Activated CD4-positive, alpha-beta T cell treated with anti-CD3 and anti-CD28 coated beads for 36 hours (primary cell): ENCODE results near the gene RAF1. TPM values are rescaled to one million over a fixed set of nuclear protein-coding genes. Genes with fewer than 3 reads are reported as not detected.

Source experiments
- ATAC-seq: fragments of 200-7000 bp; cut with Tn5 transposase; one replicate; pipeline ENCODE4 v1.10.0; 2021; ENCODE audit warnings: mild to moderate bottlenecking, moderate library complexity
- CTCF ChIA-PET: fragments of 350-600 bp; sonication (Branson Sonifier 250); formaldehyde crosslinking; loops from one replicate; lab custom pipeline; 2021; ENCODE audit warnings: antibody characterized with exemption; lab: Charles Lee
- POLR2A ChIA-PET: fragments of 350-600 bp; sonication (Branson Sonifier 250); formaldehyde crosslinking; loops from one replicate; lab custom pipeline; 2021; ENCODE audit warnings: antibody characterized with exemption, inconsistent platforms; lab: Charles Lee
- DNase-seq: peaks from one replicate; pipeline ENCODE4 v3.0.0-alpha.2; 2020
- H3K27ac Mint-ChIP-seq: one replicate; pipeline ENCODE4 v1.8.0; 2021; ENCODE audit warnings: mixed read lengths
- H3K27me3 Mint-ChIP-seq: one replicate; pipeline ENCODE4 v1.8.0; 2021; ENCODE audit warnings: mixed read lengths
- H3K36me3 Mint-ChIP-seq: one replicate; pipeline ENCODE4 v1.8.0; 2021; ENCODE audit warnings: low read depth, mixed read lengths
- H3K4me1 Mint-ChIP-seq: one replicate; pipeline ENCODE4 v1.8.0; 2021; ENCODE audit warnings: mixed read lengths
- H3K4me3 Mint-ChIP-seq: one replicate; pipeline ENCODE4 v1.8.0; 2021; ENCODE audit warnings: mild to moderate bottlenecking, moderate library complexity, mixed read lengths
- H3K9me3 Mint-ChIP-seq: one replicate; pipeline ENCODE4 v1.8.0; 2021; ENCODE audit warnings: low read depth, mixed read lengths
- intact Hi-C, 2 experiments: fragments of 100-400 bp; cut with DNase I in 1 of 2; cut with micrococcal nuclease in 1 of 2; formaldehyde crosslinking; loops; one replicate each; pipeline versions ENCODE4 v1.14.2 to v1.15.1; 2022 to 2024; cut with DNase I, micrococcal nuclease
- total RNA-seq, 2 experiments: library from RNA; stranded (reverse); gene quantifications; one replicate each; pipeline ENCODE4 v1.2.3, GENCODE V29; 2021

Gene RAF1
- total RNA-seq, 2 experiments from 2014 or later: 66.8 to 74.7 TPM

DNA sequence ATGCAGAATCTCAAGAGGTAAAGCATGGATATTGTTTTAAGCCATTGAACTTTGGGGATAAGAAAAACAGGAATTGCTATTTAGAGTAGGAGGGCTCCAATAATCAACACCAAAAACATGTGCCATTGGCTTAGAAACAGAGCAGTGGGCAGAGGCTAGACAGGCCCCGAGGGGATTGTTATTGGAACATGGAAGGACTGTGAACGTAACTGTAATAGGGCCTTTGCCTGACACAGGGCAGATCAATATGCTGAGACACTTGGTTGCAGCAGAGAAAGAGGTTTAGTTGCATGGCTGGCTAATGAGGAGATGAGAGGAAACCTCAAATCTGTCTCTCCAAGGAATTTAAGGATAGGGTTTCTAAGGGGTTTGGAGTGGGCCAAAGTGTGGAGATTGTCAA, 36.9 kb upstream of the RAF1 start:
- intact Hi-C loops: no loop called here
- CTCF ChIA-PET: interaction anchor here (0.5 to 0.8 kb wide), 2 partner anchors 147 to 288 kb away, joined by 3 to 4 read pairs; no protein-coding TSS in a partner anchor

DNA sequence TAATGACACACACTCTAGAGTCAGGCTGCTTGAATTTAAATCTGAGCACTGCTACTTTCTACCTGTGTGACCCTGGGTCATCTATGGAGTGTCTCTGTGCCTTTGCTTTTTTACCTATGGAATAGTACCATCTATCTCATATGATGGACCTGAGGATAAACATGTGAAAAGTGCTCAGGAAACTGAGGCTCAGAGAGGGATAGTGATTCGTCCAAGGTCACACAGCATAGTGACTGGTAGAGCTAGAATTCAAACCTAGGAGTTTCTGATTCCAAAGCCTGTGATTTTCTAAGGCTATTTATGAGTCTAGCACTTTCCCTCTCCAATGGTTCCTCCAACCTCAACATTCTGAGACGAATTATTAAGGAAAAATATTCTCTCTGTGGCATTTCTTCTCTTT, 32.0 kb upstream of the RAF1 start:
- Mint-ChIP-seq H3K9me3 (no peaks in the 10 kb centered on the region), H3K36me3 (no peaks in the 10 kb centered on the region), H3K4me3 (no peak overlapping the region), H3K27ac (no peak overlapping the region), H3K4me1 (no peaks in the 10 kb centered on the region), H3K27me3 (no peaks in the 10 kb centered on the region)
- DNase-seq (no peak), ATAC-seq (no peak)
- intact Hi-C loops: no loop called here
- POLR2A ChIA-PET: interaction anchor here (0.6 kb wide), 1 partner anchor 143 kb away, joined by 3 read pairs; no protein-coding TSS in a partner anchor
- CTCF ChIA-PET: interaction anchor here (0.8 to 1.3 kb wide), 2 partner anchors 11 to 61 kb away, joined by 4 to 6 read pairs; no protein-coding TSS in a partner anchor

More for the DNA sequence above, 36.9 kb upstream of the RAF1 start:
- no peaks in the 10 kb centered on the region for H3K9me3 Mint-ChIP-seq
- no peaks in the 10 kb centered on the region for H3K36me3 Mint-ChIP-seq
- H3K4me3 Mint-ChIP-seq: no peak overlapping the region
- no peaks in the 10 kb centered on the region for H3K4me1 Mint-ChIP-seq
- no peaks in the 10 kb centered on the region for H3K27me3 Mint-ChIP-seq
- ATAC-seq: no peak
- no peak overlapping the region for H3K27ac Mint-ChIP-seq
- no peak for DNase-seq
- POLR2A ChIA-PET: interaction anchor here (0.7 kb wide), 1 partner anchor 194 kb away, joined by 4 read pairs; no protein-coding TSS in a partner anchor

DNA sequence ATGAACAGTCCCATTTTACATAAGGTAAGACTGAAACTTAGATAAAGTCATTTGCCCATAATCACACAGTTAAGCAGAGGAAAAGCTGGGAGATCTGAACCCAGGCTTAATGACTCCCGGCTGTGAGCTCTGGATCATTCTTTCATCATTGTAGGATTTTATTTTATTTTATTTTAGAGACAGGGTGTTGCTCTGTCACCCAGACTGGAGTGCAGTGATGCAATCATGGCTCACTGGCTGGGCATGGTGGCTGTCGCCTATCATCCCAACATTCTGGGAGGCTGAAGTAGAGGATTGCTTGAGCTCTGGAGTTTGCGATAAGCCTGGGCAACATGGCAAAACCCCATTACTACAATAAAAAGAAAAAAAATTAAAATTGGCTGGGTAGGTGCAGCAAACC, 31.2 kb upstream of the RAF1 start:
- CTCF ChIA-PET: interaction anchor here (0.6 to 0.7 kb wide), 2 partner anchors 12 to 150 kb away, joined by 3 read pairs; no protein-coding TSS in a partner anchor

DNA sequence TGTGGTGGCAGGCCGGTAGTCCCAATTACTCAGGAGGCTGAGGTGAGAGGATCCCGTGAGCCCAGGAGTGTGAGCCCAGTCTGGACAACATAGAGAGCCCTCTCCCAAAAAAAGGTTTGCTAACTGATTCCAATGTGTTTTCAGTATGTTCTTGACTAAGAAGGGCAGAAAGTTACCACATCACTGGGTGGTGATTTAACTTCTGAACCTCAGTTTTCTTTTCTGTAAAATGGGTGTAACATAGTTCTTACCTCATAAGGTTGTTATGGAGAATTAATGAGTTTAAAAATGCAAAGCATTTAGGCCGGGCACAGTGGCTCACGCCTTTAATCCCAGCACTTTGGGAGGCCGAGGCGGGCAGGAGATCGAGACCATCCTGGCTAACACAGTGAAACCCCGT, 28.5 kb upstream of the RAF1 start:
- intact Hi-C loops: no loop called here
- H3K27ac Mint-ChIP-seq: no peak overlapping the region
- no peaks in the 10 kb centered on the region for H3K36me3 Mint-ChIP-seq
- H3K27me3 Mint-ChIP-seq: no peaks in the 10 kb centered on the region
- no peaks in the 10 kb centered on the region for H3K4me1 Mint-ChIP-seq
- no peak overlapping the region for H3K4me3 Mint-ChIP-seq
- ATAC-seq (no peak), DNase-seq (no peak)
- no peaks in the 10 kb centered on the region for H3K9me3 Mint-ChIP-seq
- ChIA-PET POLR2A (no interaction called here), CTCF (no interaction called here)

More for the DNA sequence above, 31.2 kb upstream of the RAF1 start:
- POLR2A ChIA-PET: no interaction called here
- H3K27ac Mint-ChIP-seq: no peak overlapping the region
- no peak overlapping the region for H3K4me3 Mint-ChIP-seq
- no peaks in the 10 kb centered on the region for H3K4me1 Mint-ChIP-seq
- intact Hi-C loops: no loop called here
- no peaks in the 10 kb centered on the region for H3K36me3 Mint-ChIP-seq
- no peaks in the 10 kb centered on the region for H3K9me3 Mint-ChIP-seq
- no peaks in the 10 kb centered on the region for H3K27me3 Mint-ChIP-seq
- no peak for ATAC-seq
- no peak for DNase-seq

DNA sequence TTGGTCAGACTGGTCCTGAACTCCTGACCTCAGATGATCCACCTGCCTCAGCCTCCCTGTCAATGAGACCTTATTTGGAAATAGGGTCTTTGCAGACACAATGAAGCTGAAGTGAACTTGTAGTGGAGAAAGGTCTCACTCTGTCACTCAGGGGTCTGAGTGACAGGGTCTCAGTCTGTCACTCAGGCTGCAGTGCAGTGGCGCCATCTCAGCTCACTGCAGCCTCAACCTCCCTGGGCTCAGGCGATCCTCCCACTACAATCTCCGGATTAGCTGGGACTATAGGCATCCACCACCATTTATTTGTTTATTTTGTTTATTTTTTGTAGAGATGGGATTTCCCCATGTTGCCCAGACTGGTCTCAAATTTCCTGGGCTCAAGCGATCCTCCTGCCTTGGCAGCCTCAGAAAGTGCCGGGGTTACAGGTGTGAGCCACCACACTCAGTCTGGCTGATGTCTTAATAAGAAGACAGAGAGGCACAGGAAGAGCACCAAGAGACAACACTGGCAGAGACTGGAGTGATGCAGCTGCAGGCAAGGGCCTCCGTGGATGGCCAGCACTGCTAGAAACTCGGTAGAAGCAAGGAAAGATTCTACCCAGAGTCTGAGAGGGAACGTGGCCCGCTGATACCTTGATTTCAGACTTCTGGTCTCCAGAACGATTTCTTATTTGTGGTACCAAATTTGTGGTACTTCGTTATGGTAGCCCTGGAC, 26.2 kb upstream of the RAF1 start:
- no peaks in the 10 kb centered on the region for H3K36me3 Mint-ChIP-seq
- H3K9me3 Mint-ChIP-seq: no peaks in the 10 kb centered on the region
- ATAC-seq: no peak
- no peaks in the 10 kb centered on the region for H3K27me3 Mint-ChIP-seq
- no peak for DNase-seq
- no peak overlapping the region for H3K27ac Mint-ChIP-seq
- ChIA-PET CTCF (no interaction called here), POLR2A (no interaction called here)
- no peaks in the 10 kb centered on the region for H3K4me1 Mint-ChIP-seq
- H3K4me3 Mint-ChIP-seq: no peak overlapping the region
- intact Hi-C loops: no loop called here

DNA sequence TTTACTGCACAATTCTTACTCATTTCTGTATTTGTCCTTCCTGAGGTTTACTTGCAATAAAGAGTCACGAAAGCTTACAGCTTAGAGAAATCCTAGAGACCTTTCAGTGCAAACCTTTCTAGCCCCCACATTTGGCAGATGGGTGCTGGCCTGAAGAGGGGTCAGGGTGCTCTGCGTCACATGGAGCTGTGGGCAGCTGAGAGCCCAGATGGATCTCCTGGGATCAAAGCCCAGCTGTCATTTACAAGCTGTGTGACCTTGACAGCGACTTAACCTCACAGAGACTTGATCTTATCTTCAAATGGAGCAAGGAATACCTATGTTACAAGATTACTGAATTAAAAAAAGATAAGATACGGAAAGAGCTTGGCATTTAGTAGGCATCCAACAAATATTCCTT, 24.0 kb upstream of the RAF1 start:
- ChIA-PET POLR2A (interaction anchor here (0.7 kb wide), 1 partner anchor 57 kb away, joined by 5 read pairs; no protein-coding TSS in a partner anchor), CTCF (interaction anchor here (0.6 to 1.2 kb wide), 3 partner anchors 18 to 52 kb away, joined by 3 read pairs; no protein-coding TSS in a partner anchor)
- H3K9me3 Mint-ChIP-seq: no peaks in the 10 kb centered on the region
- H3K36me3 Mint-ChIP-seq: no peaks in the 10 kb centered on the region
- DNase-seq (no peak), ATAC-seq (no peak)
- no peaks in the 10 kb centered on the region for H3K4me1 Mint-ChIP-seq
- H3K27me3 Mint-ChIP-seq: no peaks in the 10 kb centered on the region
- intact Hi-C loops: no loop called here
- no peak overlapping the region for H3K4me3 Mint-ChIP-seq
- no peak overlapping the region for H3K27ac Mint-ChIP-seq

GRCh38 chr3:12686096-12686495, 22.2 kb upstream of the RAF1 start:
- CTCF ChIA-PET: no interaction called here
- no peaks in the 10 kb centered on the region for H3K27me3 Mint-ChIP-seq
- intact Hi-C loops: no loop called here
- H3K4me1 Mint-ChIP-seq: peaks cover 10% of the 10 kb centered on the region
- DNase-seq (no peak), ATAC-seq (no peak)
- no peak overlapping the region for H3K27ac Mint-ChIP-seq
- H3K9me3 Mint-ChIP-seq: no peaks in the 10 kb centered on the region
- H3K36me3 Mint-ChIP-seq: no peaks in the 10 kb centered on the region
- POLR2A ChIA-PET: interaction anchor here (0.6 kb wide), 1 partner anchor 8 kb away, joined by 7 read pairs; no protein-coding TSS in a partner anchor
- H3K4me3 Mint-ChIP-seq: no peak overlapping the region

DNA sequence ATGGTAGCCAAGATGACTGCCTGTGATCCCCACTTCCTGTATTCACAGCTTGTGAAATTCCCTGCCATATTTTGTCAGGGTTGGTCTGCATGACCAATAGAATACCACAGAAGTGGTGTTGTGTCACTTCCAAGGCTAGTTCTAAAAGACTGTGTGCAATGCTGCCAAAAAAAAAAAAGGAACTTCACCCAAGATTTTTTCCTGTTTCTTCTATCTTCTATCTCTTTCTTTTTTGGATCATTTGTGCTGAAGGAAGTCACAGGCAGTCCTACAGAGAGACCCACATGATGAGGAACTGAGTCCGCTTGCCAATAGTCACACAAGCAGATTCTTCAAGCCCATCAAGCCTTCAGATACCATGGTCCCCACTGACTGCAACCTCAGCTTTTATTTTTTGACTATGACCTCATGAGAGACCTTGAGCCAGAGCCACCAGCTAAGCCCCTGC, 18.1 kb upstream of the RAF1 start:
- no peaks in the 10 kb centered on the region for H3K9me3 Mint-ChIP-seq
- ATAC-seq (peak; percentile 36), DNase-seq (no peak)
- H3K4me3 Mint-ChIP-seq: no peak overlapping the region
- no peaks in the 10 kb centered on the region for H3K27me3 Mint-ChIP-seq
- H3K4me1 Mint-ChIP-seq: peaks cover 10% of the 10 kb centered on the region
- POLR2A ChIA-PET: no interaction called here
- H3K27ac Mint-ChIP-seq: no peak overlapping the region
- intact Hi-C loops: no loop called here
- no peaks in the 10 kb centered on the region for H3K36me3 Mint-ChIP-seq
- CTCF ChIA-PET: no interaction called here

DNA sequence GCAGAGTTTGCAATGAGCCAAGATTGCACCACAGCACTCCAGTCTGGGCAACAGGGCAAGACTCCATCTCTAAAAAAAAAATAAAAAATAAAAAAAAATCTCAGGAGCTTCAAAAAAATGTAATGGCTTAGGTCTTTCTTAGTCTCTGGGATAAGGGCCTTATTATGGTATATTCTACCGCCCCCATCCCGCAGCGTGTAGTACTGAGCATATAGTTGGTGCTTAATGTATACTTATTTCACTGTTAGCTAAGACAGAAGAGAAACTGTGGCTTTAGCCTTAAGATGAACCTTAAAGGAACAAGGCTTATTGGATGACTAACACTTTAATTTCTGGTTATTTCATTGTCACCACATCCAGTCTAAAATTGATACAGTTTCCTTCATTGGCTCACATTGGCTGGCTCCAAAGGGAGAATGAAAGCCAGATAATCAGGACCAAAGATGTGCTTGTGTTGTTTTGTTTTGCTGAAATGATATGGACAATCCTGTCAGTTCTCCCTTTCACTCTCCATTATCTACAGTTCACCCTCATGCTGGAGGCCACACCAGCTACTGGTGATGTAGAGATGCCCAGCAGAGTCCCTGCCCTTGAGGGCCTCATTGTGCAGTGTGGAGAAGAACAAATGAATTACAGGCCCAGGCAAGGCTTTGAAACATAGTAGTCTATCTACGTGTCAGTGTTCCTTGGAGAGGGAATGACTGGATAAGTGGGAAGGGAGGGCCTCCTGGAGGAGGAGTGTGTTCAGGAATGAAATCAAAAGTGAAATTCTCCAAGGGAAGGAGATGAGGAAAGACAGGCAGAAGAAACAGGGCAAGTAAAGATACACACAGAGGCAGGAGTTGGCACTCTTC, 17.4 kb upstream of the RAF1 start:
- ChIA-PET CTCF (no interaction called here), POLR2A (no interaction called here)
- ATAC-seq (no peak), DNase-seq (no peak)
- peaks cover 10% of the 10 kb centered on the region for H3K4me1 Mint-ChIP-seq
- intact Hi-C loops: no loop called here
- no peaks in the 10 kb centered on the region for H3K9me3 Mint-ChIP-seq
- no peaks in the 10 kb centered on the region for H3K27me3 Mint-ChIP-seq
- no peaks in the 10 kb centered on the region for H3K36me3 Mint-ChIP-seq
- no peak overlapping the region for H3K4me3 Mint-ChIP-seq
- no peak overlapping the region for H3K27ac Mint-ChIP-seq

GRCh38 chr3:12679468-12679867, 15.6 kb upstream of the RAF1 start:
- ChIA-PET CTCF (no interaction called here), POLR2A (no interaction called here)
- H3K9me3 Mint-ChIP-seq: no peaks in the 10 kb centered on the region
- no peak for ATAC-seq
- H3K4me3 Mint-ChIP-seq: no peak overlapping the region
- intact Hi-C loops: no loop called here
- H3K27ac Mint-ChIP-seq: no peak overlapping the region
- H3K36me3 Mint-ChIP-seq: no peaks in the 10 kb centered on the region
- no peak for DNase-seq
- peaks cover 10% of the 10 kb centered on the region for H3K4me1 Mint-ChIP-seq
- H3K27me3 Mint-ChIP-seq: no peaks in the 10 kb centered on the region

DNA sequence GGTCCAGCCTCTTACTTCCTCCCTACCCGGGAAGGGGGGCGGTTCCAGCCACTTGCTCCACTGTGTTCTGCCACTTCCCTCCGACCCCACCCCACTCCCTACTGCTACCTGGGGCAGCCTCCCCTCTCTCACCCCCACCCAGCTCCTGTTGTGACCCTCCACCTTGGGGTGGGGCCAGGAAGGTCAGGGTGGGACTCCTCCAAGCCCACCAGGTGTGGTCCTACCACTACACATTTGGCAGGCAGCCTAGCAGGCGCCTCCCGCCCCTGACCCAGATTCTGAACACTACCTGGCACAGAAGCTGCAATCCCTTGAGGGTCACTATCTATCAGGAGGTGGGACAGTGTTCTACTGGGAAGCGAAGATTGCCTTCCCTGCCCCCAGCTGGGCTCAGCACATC, 13.7 kb upstream of the RAF1 start:
- Mint-ChIP-seq H3K4me3 (no peak overlapping the region), H3K4me1 (peaks cover 10% of the 10 kb centered on the region), H3K27ac (no peak overlapping the region), H3K36me3 (no peaks in the 10 kb centered on the region), H3K27me3 (no peaks in the 10 kb centered on the region), H3K9me3 (no peaks in the 10 kb centered on the region)
- DNase-seq (no peak), ATAC-seq (no peak)
- ChIA-PET CTCF (interaction anchor here (0.6 kb wide), 1 partner anchor 82 kb away, joined by 3 read pairs; no protein-coding TSS in a partner anchor), POLR2A (interaction anchor here (0.6 to 0.7 kb wide), 2 partner anchors 9 to 29 kb away, joined by 5 to 7 read pairs; no protein-coding TSS in a partner anchor)
- intact Hi-C loops: no loop called here
